Gastrocnemius medialis (tissue), 4 donors: ENCODE data around the gene CNKSR1.

ENCODE experiments used
- CTCF ChIP-seq, 5 experiments: fragments of 450-650 bp in 3 of 5; fragments of 200-600 bp in 2 of 5; sonication (generic) in 2 of 5; IDR thresholded peaks in 4 of 5; conservative IDR thresholded peaks in 1 of 5; 1 replicate in 4 of 5; 2 replicates in 1 of 5; pipeline ENCODE4 v1.5.1; 2016 to 2019; ENCODE audit warnings: antibody characterized with exemption in 5 of 5, mild to moderate bottlenecking in 3 of 5, moderate library complexity in 3 of 5
- POLR2A ChIP-seq, 2 donors: fragments of 450-650 bp; IDR thresholded peaks; one replicate each; pipeline ENCODE4 v1.6.1; 2017; ENCODE audit warnings: antibody characterized with exemption in 2 of 2, mild to moderate bottlenecking in 2 of 2, moderate library complexity in 2 of 2

- TF ChIP-seq CTCF (IDR thresholded peaks at IDR 0.05 in 4 of 5, conservative IDR thresholded peaks at IDR 0.05 in 1 of 5), result no peak
- no peak for TF ChIP-seq POLR2A (IDR thresholded peaks at IDR 0.05)
Observed at GRCh38 chr1:26203642-26204318, 26.5 kb downstream of the CNKSR1 start.
